OCI-LY7 (cell line): ENCODE data around the gene LILRB5.

ENCODE experiments used
- EZH2phosphoT487 ChIP-seq: fragments of 200-600 bp; sonication (generic); IDR thresholded peaks from 2 replicates; pipeline ENCODE4 v1.6.1; 2018; ENCODE audit warnings: low read depth, borderline replicate concordance, mild to moderate bottlenecking, mixed run types, antibody characterized with exemption, low read length, moderate library complexity, mixed read lengths
- TF ChIP-seq, protein P1 (sequence below): fragments of 200-600 bp; sonication (generic); conservative IDR thresholded peaks from 2 replicates; pipeline ENCODE4 v1.5.1; 2014; ENCODE audit warnings: mild to moderate bottlenecking, antibody characterized with exemption, low read length, moderate library complexity, mixed read lengths

- TF ChIP-seq, protein P1, sequence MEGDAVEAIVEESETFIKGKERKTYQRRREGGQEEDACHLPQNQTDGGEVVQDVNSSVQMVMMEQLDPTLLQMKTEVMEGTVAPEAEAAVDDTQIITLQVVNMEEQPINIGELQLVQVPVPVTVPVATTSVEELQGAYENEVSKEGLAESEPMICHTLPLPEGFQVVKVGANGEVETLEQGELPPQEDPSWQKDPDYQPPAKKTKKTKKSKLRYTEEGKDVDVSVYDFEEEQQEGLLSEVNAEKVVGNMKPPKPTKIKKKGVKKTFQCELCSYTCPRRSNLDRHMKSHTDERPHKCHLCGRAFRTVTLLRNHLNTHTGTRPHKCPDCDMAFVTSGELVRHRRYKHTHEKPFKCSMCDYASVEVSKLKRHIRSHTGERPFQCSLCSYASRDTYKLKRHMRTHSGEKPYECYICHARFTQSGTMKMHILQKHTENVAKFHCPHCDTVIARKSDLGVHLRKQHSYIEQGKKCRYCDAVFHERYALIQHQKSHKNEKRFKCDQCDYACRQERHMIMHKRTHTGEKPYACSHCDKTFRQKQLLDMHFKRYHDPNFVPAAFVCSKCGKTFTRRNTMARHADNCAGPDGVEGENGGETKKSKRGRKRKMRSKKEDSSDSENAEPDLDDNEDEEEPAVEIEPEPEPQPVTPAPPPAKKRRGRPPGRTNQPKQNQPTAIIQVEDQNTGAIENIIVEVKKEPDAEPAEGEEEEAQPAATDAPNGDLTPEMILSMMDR = no peak
- TF ChIP-seq EZH2phosphoT487 = no peak
Measured at GRCh38 chr19:54299126-54299498, 42.0 kb upstream of the LILRB5 start.
